ENCODE data around the gene TGFB2. TPM values are rescaled to one million over a fixed set of nuclear protein-coding genes. Genes with fewer than 3 reads are reported as not detected.
A peak's percentile ranks its signal among the peaks of the same experiment; 100 is the strongest.

Gene TGFB2
- polyA plus RNA-seq, 6 donors from 2014 or later: 0.23 to 1.1 (median 0.43) TPM; not detected in 1

- H3K36me3 Mint-ChIP-seq: no peaks in the 10 kb centered on the region
- peak overlapping the region in 5 of 6 donors; percentile 8 to 71 (median 19) for H3K27ac Mint-ChIP-seq
- ATAC-seq (ENCODE audit: low read depth in 2 of 2) (no peak), DNase-seq (no peak)
- H3K9me3 Mint-ChIP-seq: no peaks in the 10 kb centered on the region
- no peak overlapping the region for H3K4me3 Mint-ChIP-seq
- peaks cover 18 to 52% (median 23%) of the 10 kb centered on the region in 3 donors for H3K4me1 Mint-ChIP-seq
- H3K27me3 Mint-ChIP-seq: no peaks in the 10 kb centered on the region
Observed at GRCh38 chr1:218475699-218476098, 130.6 kb downstream of the TGFB2 start.

GRCh38 chr1:218476385-218476784 lies 131.2 kb downstream of the TGFB2 start:
- no peaks in the 10 kb centered on the region for H3K36me3 Mint-ChIP-seq
- H3K27ac Mint-ChIP-seq: no peak overlapping the region
- H3K4me1 Mint-ChIP-seq: peaks cover 18 to 52% (median 23%) of the 10 kb centered on the region in 3 donors
- no peak for ATAC-seq (ENCODE audit: low read depth in 2 of 2)
- H3K4me3 Mint-ChIP-seq: no peak overlapping the region
- no peaks in the 10 kb centered on the region for H3K27me3 Mint-ChIP-seq
- DNase-seq: no peak
- H3K9me3 Mint-ChIP-seq: no peaks in the 10 kb centered on the region

GRCh38 chr1:218478336-218478735 lies 133.2 kb downstream of the TGFB2 start:
- H3K27ac Mint-ChIP-seq: no peak overlapping the region
- DNase-seq (no peak), ATAC-seq (ENCODE audit: low read depth in 2 of 2) (no peak)
- no peak overlapping the region for H3K4me3 Mint-ChIP-seq
- no peaks in the 10 kb centered on the region for H3K9me3 Mint-ChIP-seq
- H3K36me3 Mint-ChIP-seq: no peaks in the 10 kb centered on the region
- H3K27me3 Mint-ChIP-seq: no peaks in the 10 kb centered on the region
- H3K4me1 Mint-ChIP-seq: peaks cover 13 to 41% (median 17%) of the 10 kb centered on the region in 3 donors

- H3K27ac Mint-ChIP-seq: no peak overlapping the region
- H3K36me3 Mint-ChIP-seq: no peaks in the 10 kb centered on the region
- no peak for ATAC-seq (ENCODE audit: low read depth in 2 of 2)
- no peak overlapping the region for H3K4me3 Mint-ChIP-seq
- no peak for DNase-seq
- H3K4me1 Mint-ChIP-seq: peaks cover 3 to 29% (median 7%) of the 10 kb centered on the region in 3 donors
- H3K27me3 Mint-ChIP-seq: no peaks in the 10 kb centered on the region
- H3K9me3 Mint-ChIP-seq: no peaks in the 10 kb centered on the region
Observed at GRCh38 chr1:218479436-218480115, 134.4 kb downstream of the TGFB2 start.

GRCh38 chr1:218480137-218480536 lies 135.0 kb downstream of the TGFB2 start:
- peaks cover 0 to 23% (median 4%) of the 10 kb centered on the region in 3 donors for H3K4me1 Mint-ChIP-seq
- DNase-seq: no peak
- no peak overlapping the region for H3K27ac Mint-ChIP-seq
- H3K27me3 Mint-ChIP-seq: no peaks in the 10 kb centered on the region
- H3K9me3 Mint-ChIP-seq: no peaks in the 10 kb centered on the region
- H3K36me3 Mint-ChIP-seq: no peaks in the 10 kb centered on the region
- ATAC-seq (ENCODE audit: low read depth in 2 of 2): no peak
- no peak overlapping the region for H3K4me3 Mint-ChIP-seq

- no peaks in the 10 kb centered on the region for H3K36me3 Mint-ChIP-seq
- DNase-seq (no peak), ATAC-seq (ENCODE audit: low read depth in 2 of 2) (no peak)
- peaks cover 0 to 18% (median 4%) of the 10 kb centered on the region in 3 donors for H3K4me1 Mint-ChIP-seq
- no peak overlapping the region for H3K27ac Mint-ChIP-seq
- no peaks in the 10 kb centered on the region for H3K9me3 Mint-ChIP-seq
- no peaks in the 10 kb centered on the region for H3K27me3 Mint-ChIP-seq
- H3K4me3 Mint-ChIP-seq: no peak overlapping the region
Observed at GRCh38 chr1:218480588-218481099, 135.5 kb downstream of the TGFB2 start.

GRCh38 chr1:218481116-218481775 lies 136.1 kb downstream of the TGFB2 start:
- Mint-ChIP-seq H3K4me1 (peaks cover 0 to 14% (median 4%) of the 10 kb centered on the region in 3 donors), H3K9me3 (no peaks in the 10 kb centered on the region), H3K27ac (no peak overlapping the region), H3K4me3 (no peak overlapping the region), H3K27me3 (no peaks in the 10 kb centered on the region), H3K36me3 (no peaks in the 10 kb centered on the region)
- ATAC-seq (ENCODE audit: low read depth in 2 of 2): no peak
- DNase-seq: no peak

GRCh38 chr1:218482683-218483082 lies 137.5 kb downstream of the TGFB2 start:
- Mint-ChIP-seq H3K4me3 (no peak overlapping the region), H3K27ac (no peak overlapping the region), H3K36me3 (no peaks in the 10 kb centered on the region), H3K4me1 (peaks cover 0 to 8% (median 0%) of the 10 kb centered on the region in 3 donors), H3K27me3 (no peaks in the 10 kb centered on the region), H3K9me3 (no peaks in the 10 kb centered on the region)
- ATAC-seq (ENCODE audit: low read depth in 2 of 2): no peak
- DNase-seq: no peak

- peaks cover 0 to 5% (median 0%) of the 10 kb centered on the region in 3 donors for H3K27me3 Mint-ChIP-seq
- ATAC-seq (ENCODE audit: low read depth in 2 of 2) (no peak), DNase-seq (no peak)
- H3K9me3 Mint-ChIP-seq: no peaks in the 10 kb centered on the region
- no peaks in the 10 kb centered on the region for H3K4me1 Mint-ChIP-seq
- no peak overlapping the region for H3K4me3 Mint-ChIP-seq
- no peaks in the 10 kb centered on the region for H3K36me3 Mint-ChIP-seq
- no peak overlapping the region for H3K27ac Mint-ChIP-seq
Observed at GRCh38 chr1:218485241-218485928, 140.2 kb downstream of the TGFB2 start.

GRCh38 chr1:218488531-218488930 lies 143.4 kb downstream of the TGFB2 start:
- no peaks in the 10 kb centered on the region for H3K36me3 Mint-ChIP-seq
- peaks cover 0 to 8% (median 0%) of the 10 kb centered on the region in 3 donors for H3K27me3 Mint-ChIP-seq
- H3K4me1 Mint-ChIP-seq: peaks cover 0 to 2% (median 0%) of the 10 kb centered on the region in 3 donors
- H3K27ac Mint-ChIP-seq: no peak overlapping the region
- ATAC-seq (ENCODE audit: low read depth in 2 of 2) (no peak), DNase-seq (no peak)
- no peaks in the 10 kb centered on the region for H3K9me3 Mint-ChIP-seq
- no peak overlapping the region for H3K4me3 Mint-ChIP-seq

GRCh38 chr1:218488986-218489385 lies 143.8 kb downstream of the TGFB2 start:
- H3K36me3 Mint-ChIP-seq: no peaks in the 10 kb centered on the region
- H3K9me3 Mint-ChIP-seq: no peaks in the 10 kb centered on the region
- no peak overlapping the region for H3K27ac Mint-ChIP-seq
- H3K27me3 Mint-ChIP-seq: peaks cover 0 to 8% (median 0%) of the 10 kb centered on the region in 3 donors
- ATAC-seq (ENCODE audit: low read depth in 2 of 2) (no peak), DNase-seq (no peak)
- H3K4me3 Mint-ChIP-seq: no peak overlapping the region
- peaks cover 0 to 2% (median 0%) of the 10 kb centered on the region in 3 donors for H3K4me1 Mint-ChIP-seq

- H3K4me1 Mint-ChIP-seq: peaks cover 0 to 2% (median 0%) of the 10 kb centered on the region in 3 donors
- H3K9me3 Mint-ChIP-seq: no peaks in the 10 kb centered on the region
- no peak overlapping the region for H3K4me3 Mint-ChIP-seq
- peaks cover 0 to 16% (median 0%) of the 10 kb centered on the region in 3 donors for H3K27me3 Mint-ChIP-seq
- no peak overlapping the region for H3K27ac Mint-ChIP-seq
- ATAC-seq (ENCODE audit: low read depth in 2 of 2) (no peak), DNase-seq (no peak)
- no peaks in the 10 kb centered on the region for H3K36me3 Mint-ChIP-seq
Observed at GRCh38 chr1:218490406-218490922, 145.3 kb downstream of the TGFB2 start.

- DNase-seq: no peak
- no peak for ATAC-seq (ENCODE audit: low read depth in 2 of 2)
- no peak overlapping the region for H3K4me3 Mint-ChIP-seq
Observed at GRCh38 chr1:218492874-218493273, 147.7 kb downstream of the TGFB2 start.

More at GRCh38 chr1:218492874-218493273, 147.7 kb downstream of the TGFB2 start:
- H3K27ac Mint-ChIP-seq: no peak overlapping the region
- no peaks in the 10 kb centered on the region for H3K36me3 Mint-ChIP-seq
- H3K9me3 Mint-ChIP-seq: no peaks in the 10 kb centered on the region
- H3K27me3 Mint-ChIP-seq: peaks cover 0 to 16% (median 0%) of the 10 kb centered on the region in 3 donors
- peaks cover 0 to 2% (median 0%) of the 10 kb centered on the region in 3 donors for H3K4me1 Mint-ChIP-seq
